Stimulated activated naive B cell treated with anti-CD40 and anti-IgM and Interleukin-4, amounts not matched to agents 10 μg/mL and 1 μg/mL and 100 μg/mL, for 72 hours (primary cell): ENCODE results near the gene SORBS2.
"Not testable (repeated sequence)": the region's sequence is repeated elsewhere in the genome, so short reads cannot be mapped to it uniquely, and the experiment has no call there.

Source experiments
- ATAC-seq, 2 donors: fragments of 150-1000 bp; cut with Tn5 transposase; replicated peaks; 2 replicates each; pipeline ENCODE4 v1.10.0; 2021; ENCODE audit warnings: moderate library complexity in 1 of 2
- DNase-seq: peaks from one replicate; pipeline ENCODE4 v3.0.0; 2021
- H3K27ac Mint-ChIP-seq: one replicate; pipeline ENCODE4 v1.8.0; 2022; ENCODE audit warnings: mild to moderate bottlenecking, mixed read lengths
- H3K27me3 Mint-ChIP-seq, 2 donors: one replicate each; pipeline ENCODE4 v1.8.0; 2022; ENCODE audit warnings: mixed read lengths in 2 of 2
- H3K36me3 Mint-ChIP-seq, 2 donors: one replicate each; pipeline ENCODE4 v1.8.0; 2022; ENCODE audit warnings: mixed read lengths in 2 of 2, mild to moderate bottlenecking in 1 of 2
- H3K4me1 Mint-ChIP-seq, 2 donors: one replicate each; pipeline ENCODE4 v1.8.0; 2022; ENCODE audit warnings: mixed read lengths in 2 of 2, mild to moderate bottlenecking in 1 of 2
- H3K4me3 Mint-ChIP-seq, 2 donors: one replicate each; pipeline ENCODE4 v1.8.0; 2022; ENCODE audit warnings: mild to moderate bottlenecking in 2 of 2, mixed read lengths in 2 of 2, moderate library complexity in 1 of 2
- H3K9me3 Mint-ChIP-seq, 2 donors: one replicate each; pipeline ENCODE4 v1.8.0; 2022; ENCODE audit warnings: mixed read lengths in 2 of 2, mild to moderate bottlenecking in 1 of 2

The SORBS2 gene

DNA sequence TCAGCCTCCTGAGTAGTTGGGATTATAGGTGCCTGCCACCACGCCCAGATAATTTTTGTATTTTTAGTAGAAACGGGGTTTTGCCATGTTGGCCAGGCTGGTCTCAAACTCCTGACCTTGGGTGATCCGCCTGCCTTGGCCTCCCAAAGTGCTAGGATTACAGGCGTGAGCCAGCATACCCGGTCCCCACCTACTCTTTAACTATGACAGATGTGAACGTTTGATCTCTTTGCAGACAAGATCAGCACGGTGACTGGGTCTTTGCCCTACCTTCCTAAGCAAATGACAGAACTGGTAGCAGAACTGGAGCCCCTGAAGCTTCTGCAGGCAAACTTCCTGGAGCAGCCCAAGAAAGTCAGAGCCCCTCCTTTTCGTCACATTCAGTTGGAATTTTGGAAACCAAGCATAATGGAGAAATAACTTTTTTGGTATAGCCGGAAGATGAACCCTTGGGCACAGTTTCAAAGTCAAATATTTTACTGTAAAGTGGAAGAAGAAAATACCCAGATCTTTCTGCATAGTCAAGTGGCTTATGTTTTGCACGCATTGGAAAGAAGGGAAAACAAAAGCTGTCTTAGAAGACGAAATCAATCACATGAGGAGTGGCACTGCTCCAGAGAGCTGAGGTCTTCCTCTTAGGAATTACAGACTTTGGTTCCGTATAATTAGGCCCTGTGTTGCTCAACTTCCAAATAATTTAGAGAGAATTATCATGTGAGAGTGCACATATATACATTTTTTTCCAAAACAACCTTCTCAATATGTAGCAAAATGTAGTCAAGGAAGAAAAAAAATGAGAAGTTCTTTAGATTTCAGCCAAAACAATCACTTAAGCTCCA is 90.6 kb downstream of the SORBS2 start:
- DNase-seq (no peak), ATAC-seq (no peak)
- Mint-ChIP-seq H3K27me3 (peaks cover 5 to 26% of the 10 kb centered on the region in 2 donors), H3K4me3 (no peak overlapping the region), H3K9me3 (peaks cover 0 to 4% of the 10 kb centered on the region in 2 donors), H3K4me1 (no peaks in the 10 kb centered on the region), H3K36me3 (no peaks in the 10 kb centered on the region), H3K27ac (no peak overlapping the region)

DNA sequence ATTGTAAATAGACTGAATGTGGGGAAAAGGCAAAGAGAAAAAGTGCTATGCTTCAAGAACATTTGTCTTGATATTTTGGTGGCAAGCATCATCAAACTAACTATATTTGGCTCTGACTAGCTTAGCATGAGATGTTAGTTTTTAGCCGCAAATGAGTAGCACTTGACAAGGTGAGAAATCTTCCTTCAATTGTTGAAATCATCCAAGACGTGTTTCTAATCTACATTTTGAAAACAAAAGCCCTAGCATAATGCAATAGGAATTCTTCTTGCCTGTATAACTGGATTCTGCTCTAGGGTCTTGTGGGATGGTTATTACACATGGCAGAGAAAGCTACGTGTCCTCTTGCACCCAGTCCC is 92.5 kb downstream of the SORBS2 start:
- H3K27me3 Mint-ChIP-seq, result peaks cover 3 to 8% of the 10 kb centered on the region in 2 donors
- DNase-seq (no peak), ATAC-seq (no peak)
- no peak overlapping the region for H3K27ac Mint-ChIP-seq
- peaks cover 0 to 4% of the 10 kb centered on the region in 2 donors for H3K9me3 Mint-ChIP-seq
- no peaks in the 10 kb centered on the region for H3K4me1 Mint-ChIP-seq
- H3K4me3 Mint-ChIP-seq, result no peak overlapping the region
- H3K36me3 Mint-ChIP-seq, result no peaks in the 10 kb centered on the region

DNA sequence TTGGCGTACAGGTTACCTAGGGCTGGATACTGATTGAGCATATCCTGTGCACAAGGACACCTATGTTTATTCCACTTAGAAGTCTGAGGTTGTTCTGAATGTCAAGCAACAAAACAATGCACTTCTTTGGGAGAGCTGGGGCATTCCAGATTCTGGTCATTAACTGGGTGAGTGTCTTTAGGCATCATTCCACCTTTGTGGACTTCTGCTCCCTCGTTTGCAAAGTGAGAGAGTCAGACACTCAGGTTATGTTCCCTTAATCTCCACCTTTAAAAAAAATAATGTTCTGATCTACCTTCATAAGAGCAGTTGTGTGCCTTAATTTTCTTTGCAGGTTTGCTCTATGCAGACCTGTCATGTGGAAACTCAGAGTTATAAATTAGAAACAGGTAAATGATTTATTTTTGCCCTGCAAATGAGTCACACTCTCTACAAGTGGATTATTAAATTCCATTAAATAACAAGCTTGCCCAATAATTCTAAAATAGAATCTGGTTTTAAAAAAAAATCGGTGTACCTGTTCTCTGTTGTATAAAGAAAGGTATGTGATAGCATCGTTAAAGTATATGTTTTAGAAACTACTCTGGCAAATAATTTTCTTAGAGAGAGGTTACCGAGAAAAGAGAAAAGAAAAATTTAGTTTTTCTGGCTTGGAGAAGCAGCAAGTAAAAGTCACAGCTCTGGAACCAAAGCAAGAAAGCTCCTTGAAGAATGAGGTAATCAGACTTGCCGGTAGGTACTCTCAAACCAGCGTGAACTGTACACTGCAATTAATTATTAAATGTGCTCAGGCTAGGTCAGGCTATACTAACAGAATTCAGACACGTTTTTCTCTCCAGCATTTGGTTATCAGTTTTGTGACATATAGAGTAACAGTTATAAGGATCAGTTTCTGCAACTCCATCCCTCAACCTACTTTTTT is 93.2 kb downstream of the SORBS2 start:
- Mint-ChIP-seq H3K27me3 (peaks cover 4 to 11% of the 10 kb centered on the region in 2 donors), H3K4me1 (no peaks in the 10 kb centered on the region), H3K9me3 (peaks cover 0 to 4% of the 10 kb centered on the region in 2 donors), H3K36me3 (no peaks in the 10 kb centered on the region), H3K27ac (no peak overlapping the region), H3K4me3 (no peak overlapping the region)
- ATAC-seq (no peak), DNase-seq (no peak)

DNA sequence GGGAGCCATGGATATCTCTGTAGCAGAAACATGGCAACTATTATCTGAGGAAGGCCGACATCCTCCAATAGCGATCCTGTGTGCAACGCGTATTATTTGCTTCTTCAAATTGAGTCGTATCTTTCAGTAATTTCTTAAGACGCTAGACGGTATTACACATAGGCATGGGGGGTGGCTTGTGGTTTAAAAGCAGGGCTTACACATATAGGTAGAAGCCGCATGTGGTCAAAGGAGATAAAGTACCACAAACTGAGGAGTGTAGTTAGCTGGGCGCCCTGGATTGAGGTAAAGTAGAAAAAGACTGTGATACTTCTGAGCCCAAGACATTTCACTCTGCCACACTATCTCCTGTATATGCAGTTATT is 94.6 kb downstream of the SORBS2 start:
- Mint-ChIP-seq H3K36me3 (no peaks in the 10 kb centered on the region), H3K4me1 (no peaks in the 10 kb centered on the region), H3K9me3 (peaks cover 0 to 4% of the 10 kb centered on the region in 2 donors), H3K27ac (no peak overlapping the region), H3K27me3 (peaks cover 12 to 18% of the 10 kb centered on the region in 2 donors), H3K4me3 (no peak overlapping the region)
- DNase-seq, result no peak
- no peak for ATAC-seq

DNA sequence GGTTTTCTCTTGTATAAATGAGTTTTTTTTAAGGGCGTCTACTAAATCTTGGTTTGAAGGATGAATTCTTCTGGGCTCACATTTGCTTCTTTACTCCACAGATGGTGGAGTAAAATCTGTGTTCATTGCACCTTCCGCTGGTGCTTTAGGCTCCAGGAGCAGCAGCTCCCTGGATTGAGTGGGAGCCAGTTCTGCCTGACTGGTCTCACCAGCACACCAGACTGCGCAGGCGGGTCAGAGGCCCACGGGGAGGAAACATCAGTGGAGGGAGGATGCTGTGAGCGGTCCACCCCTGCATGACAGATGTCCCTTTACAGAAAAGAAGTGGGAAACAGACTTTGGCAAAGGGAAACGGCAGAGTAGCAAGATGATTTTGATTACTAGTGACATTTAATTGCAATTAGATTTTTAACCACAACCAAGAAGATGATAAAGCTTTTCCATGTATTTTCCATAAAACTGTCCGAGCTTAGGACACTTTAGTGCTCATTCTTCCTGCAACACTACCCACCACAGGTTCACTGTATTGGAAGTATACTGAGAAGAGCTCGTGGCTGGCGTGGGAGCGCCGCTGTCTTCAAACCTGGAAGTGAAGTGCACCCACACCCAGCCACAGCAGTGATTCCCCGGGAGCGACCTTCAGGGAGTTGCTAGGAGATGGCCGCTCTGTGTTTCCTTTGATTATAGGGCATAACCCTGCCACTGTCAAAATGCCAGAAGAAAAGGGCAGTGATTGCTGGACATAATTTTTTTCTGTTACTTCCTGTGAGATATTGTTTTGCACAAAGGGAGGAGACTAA is 95.2 kb downstream of the SORBS2 start:
- Mint-ChIP-seq H3K4me3 (no peak overlapping the region), H3K36me3 (no peaks in the 10 kb centered on the region), H3K9me3 (peaks cover 0 to 4% of the 10 kb centered on the region in 2 donors), H3K4me1 (no peaks in the 10 kb centered on the region), H3K27me3 (peaks cover 17 to 24% of the 10 kb centered on the region in 2 donors), H3K27ac (no peak overlapping the region)
- ATAC-seq (no peak), DNase-seq (no peak)

DNA sequence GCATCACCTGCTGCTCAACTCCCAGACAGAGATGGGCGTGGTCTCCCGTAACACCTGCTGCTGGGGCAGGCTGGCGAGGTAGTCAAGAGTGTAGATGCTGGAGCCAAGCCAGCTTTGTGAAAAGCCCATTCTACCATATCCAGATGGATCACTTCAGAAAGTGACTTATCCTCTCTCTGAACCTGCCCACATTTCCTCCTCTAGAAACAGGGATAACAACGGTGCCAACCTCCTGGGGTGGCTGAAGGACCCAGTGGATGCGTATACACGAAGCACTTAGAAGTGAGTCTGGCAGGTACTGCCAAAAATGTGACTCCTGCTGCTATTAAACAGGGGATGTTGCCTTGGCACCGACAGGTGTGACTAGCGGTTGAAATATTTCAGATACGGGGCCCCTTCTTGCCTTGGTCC is 95.8 kb downstream of the SORBS2 start:
- ATAC-seq (no peak), DNase-seq (no peak)
- no peaks in the 10 kb centered on the region for H3K36me3 Mint-ChIP-seq
- no peak overlapping the region for H3K27ac Mint-ChIP-seq
- peaks cover 0 to 4% of the 10 kb centered on the region in 2 donors for H3K9me3 Mint-ChIP-seq
- no peaks in the 10 kb centered on the region for H3K4me1 Mint-ChIP-seq
- H3K27me3 Mint-ChIP-seq, result peaks cover 20 to 27% of the 10 kb centered on the region in 2 donors
- no peak overlapping the region for H3K4me3 Mint-ChIP-seq

DNA sequence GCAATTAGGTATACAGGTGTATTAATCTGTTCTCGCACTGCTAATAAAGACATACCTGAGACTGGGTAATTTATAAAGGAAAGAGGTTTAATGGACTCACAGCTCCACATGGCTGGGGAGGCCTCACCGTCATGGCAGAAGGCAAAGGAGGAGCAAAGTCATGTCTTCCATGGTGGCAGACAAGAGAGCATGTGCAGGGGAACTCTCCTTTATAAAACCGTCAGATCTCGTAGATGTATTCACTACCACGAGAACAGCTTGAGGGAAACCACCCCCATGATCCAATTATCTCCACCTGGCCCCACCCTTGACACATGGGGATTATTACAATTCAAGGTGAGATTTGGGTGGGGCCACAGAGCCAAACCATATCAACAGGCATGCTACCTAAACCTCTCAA is 97.5 kb downstream of the SORBS2 start:
- H3K27ac Mint-ChIP-seq, H3K4me3 Mint-ChIP-seq, H3K36me3 Mint-ChIP-seq, H3K9me3 Mint-ChIP-seq, ATAC-seq, H3K4me1 Mint-ChIP-seq, DNase-seq: not testable (repeated sequence)
- peaks cover 27 to 34% of the 10 kb centered on the region in 2 donors for H3K27me3 Mint-ChIP-seq

DNA sequence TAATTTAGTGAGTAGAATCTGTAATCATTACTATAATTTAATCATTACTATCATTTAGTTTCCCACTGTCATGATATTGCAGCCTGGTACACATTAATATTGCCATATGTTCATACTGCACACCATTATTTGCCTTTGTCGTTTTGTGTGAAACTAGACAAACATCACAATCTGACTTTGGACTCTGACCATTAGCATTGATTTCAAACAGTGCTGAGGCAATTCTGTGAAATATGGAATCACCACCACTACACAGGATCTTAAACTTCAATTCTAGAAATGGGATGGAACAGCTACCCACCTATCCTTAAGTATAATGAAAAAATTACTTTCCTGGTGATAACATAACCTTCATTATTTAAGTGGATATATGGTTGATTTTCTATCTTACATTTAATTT is 98.3 kb downstream of the SORBS2 start:
- H3K36me3 Mint-ChIP-seq, result no peaks in the 10 kb centered on the region
- peaks cover 27 to 34% of the 10 kb centered on the region in 2 donors for H3K27me3 Mint-ChIP-seq
- H3K27ac Mint-ChIP-seq, result no peak overlapping the region
- H3K9me3 Mint-ChIP-seq, result no peaks in the 10 kb centered on the region
- H3K4me1 Mint-ChIP-seq, result no peaks in the 10 kb centered on the region
- no peak for DNase-seq
- ATAC-seq, result no peak
- H3K4me3 Mint-ChIP-seq, result no peak overlapping the region

DNA sequence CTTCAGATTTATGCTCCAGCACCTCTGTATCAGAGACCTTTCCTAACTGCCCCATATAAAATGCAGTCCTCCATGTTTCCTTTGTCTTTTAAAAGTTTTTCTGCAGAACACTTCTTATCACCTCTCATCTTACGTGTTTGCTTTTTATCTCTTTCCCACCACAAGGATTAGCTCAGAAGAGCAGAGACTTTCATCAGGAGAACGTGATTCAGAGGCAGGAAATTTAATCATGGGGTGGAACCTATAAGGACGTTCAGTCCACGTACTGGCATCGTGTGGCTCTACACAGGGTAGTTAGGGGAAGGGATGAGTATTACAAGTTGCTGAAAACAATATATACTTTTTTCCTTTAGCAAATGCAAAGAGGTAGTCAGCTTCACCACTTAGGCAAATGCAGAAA is 98.7 kb downstream of the SORBS2 start:
- no peak for DNase-seq
- H3K9me3 Mint-ChIP-seq, result no peaks in the 10 kb centered on the region
- peaks cover 27 to 34% of the 10 kb centered on the region in 2 donors for H3K27me3 Mint-ChIP-seq
- no peaks in the 10 kb centered on the region for H3K36me3 Mint-ChIP-seq
- H3K4me3 Mint-ChIP-seq, result no peak overlapping the region
- no peaks in the 10 kb centered on the region for H3K4me1 Mint-ChIP-seq
- no peak for ATAC-seq
- no peak overlapping the region for H3K27ac Mint-ChIP-seq

DNA sequence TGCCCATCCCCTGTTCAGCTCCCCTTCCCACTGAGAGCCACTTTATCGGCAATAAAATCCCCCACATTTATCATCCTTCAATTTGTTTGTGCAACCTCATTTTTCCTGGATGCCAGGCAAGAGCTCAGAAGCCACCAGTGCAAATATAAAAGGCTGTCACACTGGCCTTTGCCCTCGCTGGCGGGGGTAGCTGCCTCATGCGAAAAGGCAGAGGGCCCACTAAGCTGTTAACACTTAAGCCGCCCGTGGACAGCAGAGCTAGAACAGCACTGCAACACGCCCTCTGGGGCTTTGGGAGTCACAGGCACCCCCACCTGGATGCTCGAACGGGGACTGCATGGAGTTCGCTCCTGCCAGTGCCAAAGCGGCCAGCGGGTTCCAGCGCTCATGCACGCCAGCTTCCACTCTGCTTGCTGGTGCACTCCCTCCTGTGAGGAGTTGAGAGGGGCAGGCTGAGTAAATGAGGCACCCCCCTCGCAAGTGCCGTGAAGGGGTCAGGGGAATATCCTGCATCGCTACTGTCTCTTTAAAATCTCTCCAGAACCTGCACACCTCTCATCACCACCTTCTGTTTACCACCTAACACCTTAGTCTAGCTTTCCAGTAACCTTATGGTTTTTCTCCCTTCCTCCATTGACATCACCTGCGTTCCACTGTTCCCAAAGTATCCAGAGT is 99.5 kb downstream of the SORBS2 start:
- no peak overlapping the region for H3K27ac Mint-ChIP-seq
- H3K9me3 Mint-ChIP-seq, result no peaks in the 10 kb centered on the region
- H3K4me3 Mint-ChIP-seq, result no peak overlapping the region
- H3K36me3 Mint-ChIP-seq, result no peaks in the 10 kb centered on the region
- H3K27me3 Mint-ChIP-seq, result peaks cover 27 to 34% of the 10 kb centered on the region in 2 donors
- peaks cover 0 to 6% of the 10 kb centered on the region in 2 donors for H3K4me1 Mint-ChIP-seq
- no peak for ATAC-seq
- no peak for DNase-seq

DNA sequence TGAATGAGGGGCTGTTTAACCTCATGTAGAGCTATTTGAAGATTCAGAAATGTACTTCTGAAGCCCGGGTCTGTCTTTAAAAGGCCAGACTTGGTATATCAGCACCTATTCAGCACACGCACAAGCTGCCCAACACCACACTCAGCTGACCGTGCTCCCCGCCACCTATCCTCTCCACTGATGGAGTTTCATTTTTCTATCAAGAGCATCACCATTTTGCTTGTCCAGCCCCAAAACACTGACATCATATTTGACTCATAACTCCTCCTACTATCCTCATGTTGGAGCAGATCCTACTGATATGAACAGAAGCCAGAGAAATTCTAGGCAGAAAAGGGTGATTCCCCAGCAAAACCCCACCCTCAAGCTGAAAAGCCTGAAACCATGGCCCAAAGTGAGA is 100.3 kb downstream of the SORBS2 start:
- no peak for ATAC-seq
- peaks cover 27 to 34% of the 10 kb centered on the region in 2 donors for H3K27me3 Mint-ChIP-seq
- DNase-seq, result no peak
- H3K27ac Mint-ChIP-seq, result no peak overlapping the region
- H3K9me3 Mint-ChIP-seq, result no peaks in the 10 kb centered on the region
- H3K4me3 Mint-ChIP-seq, result no peak overlapping the region
- no peaks in the 10 kb centered on the region for H3K36me3 Mint-ChIP-seq
- H3K4me1 Mint-ChIP-seq, result peaks cover 0 to 8% of the 10 kb centered on the region in 2 donors

DNA sequence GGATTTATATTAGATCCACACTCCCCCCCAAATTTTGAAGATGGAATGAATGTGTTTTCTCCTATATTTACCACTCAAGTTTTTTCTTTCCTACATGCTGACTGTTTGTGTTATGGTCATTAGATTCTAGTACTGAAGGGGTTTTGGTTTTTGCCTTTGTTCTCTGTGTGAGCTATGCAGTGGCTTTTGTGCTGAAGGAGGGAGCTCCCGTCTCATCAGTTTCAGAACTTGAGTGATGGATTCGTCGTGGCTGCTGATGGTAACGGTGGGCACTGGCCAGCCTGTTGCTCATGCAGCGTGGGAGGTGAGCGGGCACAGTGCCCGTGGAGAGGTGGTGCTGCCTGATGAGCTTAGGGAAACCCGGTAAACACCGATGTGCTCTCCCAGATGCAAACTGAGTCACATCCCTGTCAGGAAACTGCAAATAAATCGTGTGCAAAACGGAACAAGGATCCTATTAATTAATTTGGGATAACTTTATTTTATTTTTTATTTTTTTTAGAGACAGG is 101.5 kb downstream of the SORBS2 start:
- Mint-ChIP-seq H3K27ac (no peak overlapping the region), H3K9me3 (peaks cover 0 to 4% of the 10 kb centered on the region in 2 donors), H3K4me1 (peaks cover 0 to 8% of the 10 kb centered on the region in 2 donors), H3K36me3 (no peaks in the 10 kb centered on the region), H3K4me3 (no peak overlapping the region), H3K27me3 (peaks cover 27 to 34% of the 10 kb centered on the region in 2 donors)
- DNase-seq (no peak), ATAC-seq (no peak)

DNA sequence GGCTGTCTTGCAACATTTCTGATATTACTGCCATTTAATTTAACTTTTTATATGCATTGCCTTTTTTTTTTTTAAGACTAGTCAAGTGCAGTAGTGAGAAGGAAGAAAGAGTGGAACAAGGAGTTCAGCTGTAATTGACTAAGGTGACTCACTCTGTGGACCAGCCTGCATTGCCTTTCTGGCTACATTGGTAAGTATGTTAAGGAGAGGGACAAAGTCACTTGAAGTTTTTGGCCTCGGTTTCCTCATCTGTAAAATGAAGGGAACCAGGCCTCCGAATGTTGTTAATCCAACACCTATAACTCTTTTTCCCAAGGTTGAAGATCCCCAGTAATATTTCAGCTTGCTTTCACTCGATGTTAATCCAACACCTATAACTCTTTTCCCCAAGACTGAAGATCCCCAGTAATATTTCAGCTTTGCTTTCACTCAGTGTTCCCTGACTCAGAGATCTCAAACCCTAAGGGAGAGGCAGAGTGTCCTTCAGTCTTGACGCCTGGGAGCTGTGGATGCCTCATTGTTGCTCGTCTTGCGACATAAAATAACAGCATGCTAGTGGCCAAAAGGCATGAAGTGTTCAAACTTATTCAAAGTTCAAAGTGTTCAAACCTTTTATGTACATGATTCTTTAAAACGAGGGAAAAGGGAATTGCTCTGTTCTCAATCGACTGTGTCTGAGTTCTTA is 102.0 kb downstream of the SORBS2 start:
- Mint-ChIP-seq H3K4me3 (no peak overlapping the region), H3K27ac (no peak overlapping the region), H3K36me3 (no peaks in the 10 kb centered on the region), H3K9me3 (peaks cover 0 to 4% of the 10 kb centered on the region in 2 donors), H3K27me3 (peaks cover 27 to 34% of the 10 kb centered on the region in 2 donors), H3K4me1 (peaks cover 0 to 8% of the 10 kb centered on the region in 2 donors)
- no peak for ATAC-seq
- no peak for DNase-seq
